IMR-90 (cell line): Measurements from ENCODE around the gene U2SURP.

Experiments
- CEBPB ChIP-seq: IDR thresholded peaks from 2 replicates; pipeline ENCODE4 v1.6.1; 2012; ENCODE audit warnings: low read depth, low read length, improper control_type of control experiment
- CHD1 ChIP-seq: IDR thresholded peaks from 2 replicates; pipeline ENCODE4 v1.6.1; 2012; ENCODE audit warnings: low read depth, low read length, improper control_type of control experiment
- CTCF ChIP-seq: conservative IDR thresholded peaks from 2 replicates; pipeline ENCODE4 v1.5.1; 2012; ENCODE audit warnings: mild to moderate bottlenecking, low read depth, low read length, improper control_type of control experiment
- ELK1 ChIP-seq: fragments of 150-350 bp; IDR thresholded peaks from 2 replicates; pipeline ENCODE4 v1.6.1; 2016; ENCODE audit warnings: low read depth, mild to moderate bottlenecking, low read length, moderate library complexity, borderline replicate concordance
- FOS ChIP-seq: fragments of 150-350 bp; IDR thresholded peaks from 2 replicates; pipeline ENCODE4 v1.6.1; 2016; ENCODE audit warnings: low read depth, low read length
- MAFK ChIP-seq: IDR thresholded peaks from 2 replicates; pipeline ENCODE4 v1.6.1; 2012; ENCODE audit warnings: low read depth, low read length, improper control_type of control experiment
- MAZ ChIP-seq: IDR thresholded peaks from 2 replicates; pipeline ENCODE4 v1.6.1; 2012; ENCODE audit warnings: low read depth, mild to moderate bottlenecking, low read length, improper control_type of control experiment, moderate library complexity, borderline replicate concordance
- MXI1 ChIP-seq: IDR thresholded peaks from 2 replicates; pipeline ENCODE4 v1.6.1; 2012; ENCODE audit warnings: low read depth, mild to moderate bottlenecking, low read length, moderate library complexity, borderline replicate concordance
- POLR2A ChIP-seq: IDR thresholded peaks from 2 replicates; pipeline ENCODE4 v1.6.1; 2012; ENCODE audit warnings: mild to moderate bottlenecking, low read depth, low read length
- RAD21 ChIP-seq: IDR thresholded peaks from 2 replicates; pipeline ENCODE4 v1.6.1; 2012; ENCODE audit warnings: low read length, improper control_type of control experiment
- RCOR1 ChIP-seq: IDR thresholded peaks from 2 replicates; pipeline ENCODE4 v1.6.1; 2012; ENCODE audit warnings: mild to moderate bottlenecking, low read length, improper control_type of control experiment; ENCODE audit not compliant: insufficient replicate concordance

GRCh38 chr3:143109861-143110260 lies 108.5 kb downstream of the U2SURP start:
- TF ChIP-seq POLR2A, result no peak
- no peak for TF ChIP-seq CTCF
- TF ChIP-seq MAFK, result no peak
- TF ChIP-seq FOS, result no peak
- no peak for TF ChIP-seq RAD21
- TF ChIP-seq MAZ, result no peak
- no peak for TF ChIP-seq ELK1
- no peak for TF ChIP-seq RCOR1
- no peak for TF ChIP-seq CHD1
- no peak for TF ChIP-seq MXI1
- TF ChIP-seq CEBPB, result no peak
